H9 (cell line): ENCODE data around the gene MRC1. TPM values are rescaled to one million over a fixed set of nuclear protein-coding genes. Genes with fewer than 3 reads are reported as not detected.

Experiments
- DNase-seq: peaks from one replicate; pipeline ENCODE4 v3.0.0-alpha.2; 2017
- H2AFZ ChIP-seq: one replicate; pipeline ENCODE4 v1.6.1; 2013; ENCODE audit warnings: mild to moderate bottlenecking, low read length, control low read depth, moderate library complexity
- H2AK5ac ChIP-seq: 2 replicates; pipeline ENCODE4 v1.6.1; 2013; ENCODE audit warnings: low read length, control low read depth, mixed read lengths; ENCODE audit not compliant: insufficient read length
- H2BK120ac ChIP-seq: one replicate; pipeline ENCODE4 v1.6.1; 2013; ENCODE audit warnings: low read depth, mild to moderate bottlenecking, low read length, control low read depth, inconsistent platforms; ENCODE audit not compliant: poor library complexity, severe bottlenecking
- H2BK12ac ChIP-seq: 2 replicates; pipeline ENCODE4 v1.6.1; 2013; ENCODE audit warnings: low read length, control low read depth, mixed read lengths, low read depth; ENCODE audit not compliant: insufficient read length
- H2BK15ac ChIP-seq: 2 replicates; pipeline ENCODE4 v1.6.1; 2013; ENCODE audit warnings: low read depth, low read length, control low read depth
- H2BK20ac ChIP-seq: one replicate; pipeline ENCODE4 v1.6.1; 2013; ENCODE audit warnings: low read depth, mild to moderate bottlenecking, low read length, control low read depth, inconsistent platforms; ENCODE audit not compliant: poor library complexity, severe bottlenecking
- H2BK5ac ChIP-seq: 2 replicates; pipeline ENCODE4 v1.6.1; 2013; ENCODE audit warnings: low read length, control low read depth, mixed read lengths; ENCODE audit not compliant: insufficient read length
- H3K14ac ChIP-seq: 2 replicates; pipeline ENCODE4 v1.6.1; 2013; ENCODE audit warnings: low read length, control low read depth; ENCODE audit not compliant: insufficient read depth
- H3K18ac ChIP-seq: 2 replicates; pipeline ENCODE4 v1.6.1; 2013; ENCODE audit warnings: low read depth, mild to moderate bottlenecking, mixed read lengths, low read length, control low read depth; ENCODE audit not compliant: insufficient read length
- H3K23ac ChIP-seq: 2 replicates; pipeline ENCODE4 v1.6.1; 2013; ENCODE audit warnings: low read length, control low read depth, mixed read lengths, low read depth; ENCODE audit not compliant: insufficient read length
- H3K23me2 ChIP-seq: 2 replicates; pipeline ENCODE4 v1.6.1; 2013; ENCODE audit warnings: low read depth, mild to moderate bottlenecking, mixed read lengths, low read length, control low read depth; ENCODE audit not compliant: insufficient read length, poor library complexity, severe bottlenecking
- H3K27ac ChIP-seq: 2 replicates; pipeline ENCODE4 v1.5.1; 2013; ENCODE audit warnings: low read length, control low read depth, mixed read lengths, low read depth; ENCODE audit not compliant: insufficient read length
- H3K27me3 ChIP-seq: 2 replicates; pipeline ENCODE4 v1.6.1; 2013; ENCODE audit warnings: low read length, control low read depth, inconsistent platforms; ENCODE audit not compliant: insufficient read depth
- H3K4ac ChIP-seq: 2 replicates; pipeline ENCODE4 v1.6.1; 2013; ENCODE audit warnings: low read depth, mild to moderate bottlenecking, control low read depth, inconsistent platforms, low read length, moderate library complexity
- H3K4me1 ChIP-seq: 2 replicates; pipeline ENCODE4 v1.6.1; 2013; ENCODE audit warnings: low read length, control low read depth, inconsistent platforms; ENCODE audit not compliant: insufficient read depth
- H3K4me2 ChIP-seq: 2 replicates; pipeline ENCODE4 v1.6.1; 2013; ENCODE audit warnings: low read length, control low read depth, mixed read lengths; ENCODE audit not compliant: insufficient read length, insufficient read depth
- H3K56ac ChIP-seq: 2 replicates; pipeline ENCODE4 v1.6.1; 2013; ENCODE audit warnings: low read depth, mild to moderate bottlenecking, mixed read lengths, low read length, control low read depth; ENCODE audit not compliant: insufficient read length
- H3K79me1 ChIP-seq: 2 replicates; pipeline ENCODE4 v1.6.1; 2013; ENCODE audit warnings: low read depth, mild to moderate bottlenecking, moderate library complexity, low read length, control low read depth, inconsistent platforms; ENCODE audit not compliant: insufficient read depth, poor library complexity, severe bottlenecking
- H3K79me2 ChIP-seq: 2 replicates; pipeline ENCODE4 v1.6.1; 2013; ENCODE audit warnings: low read length, control low read depth, inconsistent platforms; ENCODE audit not compliant: insufficient read depth
- H3K9ac ChIP-seq: 2 replicates; pipeline ENCODE4 v1.6.1; 2013; ENCODE audit warnings: low read length, control low read depth, mixed read lengths; ENCODE audit not compliant: insufficient read length; ENCODE audit errors: extremely low read depth
- H3K9me3 ChIP-seq: one replicate; pipeline ENCODE4 v1.6.1; 2013; ENCODE audit warnings: low read depth, low read length, inconsistent platforms; ENCODE audit not compliant: control insufficient read depth
- H3T11ph ChIP-seq: one replicate; pipeline ENCODE4 v1.6.1; 2013; ENCODE audit warnings: mild to moderate bottlenecking, low read length, control low read depth, inconsistent platforms
- H4K20me1 ChIP-seq: one replicate; pipeline ENCODE4 v1.6.1; 2013; ENCODE audit not compliant: control insufficient read depth, insufficient read length, insufficient read depth
- H4K5ac ChIP-seq: 2 replicates; pipeline ENCODE4 v1.6.1; 2013; ENCODE audit warnings: low read depth, mild to moderate bottlenecking, mixed read lengths, low read length, control low read depth; ENCODE audit not compliant: insufficient read length
- H4K8ac ChIP-seq: replicated peaks from 2 replicates; pipeline ENCODE4 v1.6.1; 2013; ENCODE audit warnings: low read length, control low read depth, mixed read lengths, low read depth; ENCODE audit not compliant: insufficient read length
- H4K91ac ChIP-seq: 2 replicates; pipeline ENCODE4 v1.6.1; 2013; ENCODE audit warnings: low read depth, mild to moderate bottlenecking, moderate library complexity, mixed read lengths, low read length, control low read depth; ENCODE audit not compliant: insufficient read length
- H3K27ac Mint-ChIP-seq, 3 experiments: 2 replicates in 2 of 3; 3 replicates in 1 of 3; pipeline ENCODE4 v1.8.0; 2020 to 2021; ENCODE audit warnings: mixed read lengths in 3 of 3, mild to moderate bottlenecking in 1 of 3, moderate library complexity in 1 of 3
- H3K27me3 Mint-ChIP-seq: 2 replicates; pipeline ENCODE4 v1.8.0; 2021; ENCODE audit warnings: low read depth, mild to moderate bottlenecking, moderate library complexity, mixed read lengths
- H3K36me3 Mint-ChIP-seq, 3 experiments: 2 replicates in 2 of 3; 3 replicates in 1 of 3; pipeline ENCODE4 v1.8.0; 2020 to 2021; ENCODE audit warnings: low read depth in 3 of 3, mixed read lengths in 3 of 3; ENCODE audit not compliant: insufficient read depth in 1 of 3
- H3K4me1 Mint-ChIP-seq, 2 experiments: 2 replicates each; pipeline ENCODE4 v1.8.0; 2020; ENCODE audit warnings: mixed read lengths in 2 of 2
- H3K4me3 Mint-ChIP-seq, 2 experiments: 2 replicates in 1 of 2; 3 replicates in 1 of 2; pipeline ENCODE4 v1.8.0; 2020 to 2021; ENCODE audit warnings: mild to moderate bottlenecking in 2 of 2, mixed read lengths in 2 of 2, moderate library complexity in 1 of 2
- H3K9me3 Mint-ChIP-seq, 2 experiments: 2 replicates in 1 of 2; 3 replicates in 1 of 2; pipeline ENCODE4 v1.8.0; 2020; ENCODE audit warnings: mild to moderate bottlenecking in 2 of 2, mixed read lengths in 2 of 2, moderate library complexity in 1 of 2
- WGBS: extraction: QIAGEN DNeasy Blood & Tissue Kit; methylation state at CpG from one replicate; pipeline ENCODE4 v1.1.7; 2013; ENCODE audit warnings: missing lambda C conversion rate, low lambda C conversion rate, mixed read lengths; ENCODE audit not compliant: insufficient read length; ENCODE audit errors: extremely low coverage; 5-methylcytosine and 5-hydroxymethylcytosine counted together
- total RNA-seq: library from RNA; stranded (reverse); gene quantifications from 2 replicates; pipeline ENCODE4 v1.2.1, GENCODE V29; 2021
- TF ChIP-seq, protein P1 (sequence below): fragments of 200-600 bp; sonication (generic); conservative IDR thresholded peaks from 3 replicates; pipeline ENCODE4 v1.8.0; 2021; ENCODE audit warnings: antibody characterized with exemption, mild to moderate bottlenecking

The MRC1 gene
- total RNA-seq, 1 experiment from 2014 or later = not detected

- WGBS = no CpG with 5 or more reads among the region's 1 CpG
- Histone ChIP-seq H3K14ac (no peak overlapping the region), H3K4me2 (no peak overlapping the region), H4K91ac (no peak overlapping the region), H2BK15ac (no peak overlapping the region), H3K4ac (no peak overlapping the region), H3K4me1 (no peaks in the 10 kb centered on the region), H2AK5ac (no peak overlapping the region), H2AFZ (no peak overlapping the region), H3K23ac (no peak overlapping the region), H3K18ac (no peak overlapping the region), H2BK120ac (no peak overlapping the region), H3K79me1 (no peaks in the 10 kb centered on the region), H3T11ph (no peak overlapping the region), H4K5ac (no peak overlapping the region), H4K20me1 (no peaks in the 10 kb centered on the region), H3K79me2 (no peaks in the 10 kb centered on the region), H4K8ac (no peak overlapping the region), H3K9ac (no peak overlapping the region), H3K27me3 (no peaks in the 10 kb centered on the region), H2BK12ac (no peak overlapping the region), H3K56ac (no peak overlapping the region), H3K9me3 (no peaks in the 10 kb centered on the region), H2BK20ac (no peak overlapping the region), H3K23me2 (no peaks in the 10 kb centered on the region), H2BK5ac (no peak overlapping the region), H3K27ac (no peak overlapping the region)
- Mint-ChIP-seq H3K9me3 (no peaks in the 10 kb centered on the region; a peak in 2 of 5 replicates), H3K4me1 (no peaks in the 10 kb centered on the region), H3K27ac (no peak overlapping the region), H3K27me3 (no peaks in the 10 kb centered on the region; the same call in 1 of the 2 replicates), H3K36me3 (no peaks in the 10 kb centered on the region), H3K4me3 (no peak overlapping the region)
- TF ChIP-seq, protein P1, sequence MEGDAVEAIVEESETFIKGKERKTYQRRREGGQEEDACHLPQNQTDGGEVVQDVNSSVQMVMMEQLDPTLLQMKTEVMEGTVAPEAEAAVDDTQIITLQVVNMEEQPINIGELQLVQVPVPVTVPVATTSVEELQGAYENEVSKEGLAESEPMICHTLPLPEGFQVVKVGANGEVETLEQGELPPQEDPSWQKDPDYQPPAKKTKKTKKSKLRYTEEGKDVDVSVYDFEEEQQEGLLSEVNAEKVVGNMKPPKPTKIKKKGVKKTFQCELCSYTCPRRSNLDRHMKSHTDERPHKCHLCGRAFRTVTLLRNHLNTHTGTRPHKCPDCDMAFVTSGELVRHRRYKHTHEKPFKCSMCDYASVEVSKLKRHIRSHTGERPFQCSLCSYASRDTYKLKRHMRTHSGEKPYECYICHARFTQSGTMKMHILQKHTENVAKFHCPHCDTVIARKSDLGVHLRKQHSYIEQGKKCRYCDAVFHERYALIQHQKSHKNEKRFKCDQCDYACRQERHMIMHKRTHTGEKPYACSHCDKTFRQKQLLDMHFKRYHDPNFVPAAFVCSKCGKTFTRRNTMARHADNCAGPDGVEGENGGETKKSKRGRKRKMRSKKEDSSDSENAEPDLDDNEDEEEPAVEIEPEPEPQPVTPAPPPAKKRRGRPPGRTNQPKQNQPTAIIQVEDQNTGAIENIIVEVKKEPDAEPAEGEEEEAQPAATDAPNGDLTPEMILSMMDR = no peak
- DNase-seq = no peak
These were observed 74.5 kb downstream of the MRC1 start for GRCh38 chr10:17883621-17884020.
